Measurements from ENCODE around the gene TBC1D22A.
"Not testable (repeated sequence)": the region's sequence is repeated elsewhere in the genome, so short reads cannot be mapped to it uniquely, and the experiment has no call there.

Gene TBC1D22A

DNA sequence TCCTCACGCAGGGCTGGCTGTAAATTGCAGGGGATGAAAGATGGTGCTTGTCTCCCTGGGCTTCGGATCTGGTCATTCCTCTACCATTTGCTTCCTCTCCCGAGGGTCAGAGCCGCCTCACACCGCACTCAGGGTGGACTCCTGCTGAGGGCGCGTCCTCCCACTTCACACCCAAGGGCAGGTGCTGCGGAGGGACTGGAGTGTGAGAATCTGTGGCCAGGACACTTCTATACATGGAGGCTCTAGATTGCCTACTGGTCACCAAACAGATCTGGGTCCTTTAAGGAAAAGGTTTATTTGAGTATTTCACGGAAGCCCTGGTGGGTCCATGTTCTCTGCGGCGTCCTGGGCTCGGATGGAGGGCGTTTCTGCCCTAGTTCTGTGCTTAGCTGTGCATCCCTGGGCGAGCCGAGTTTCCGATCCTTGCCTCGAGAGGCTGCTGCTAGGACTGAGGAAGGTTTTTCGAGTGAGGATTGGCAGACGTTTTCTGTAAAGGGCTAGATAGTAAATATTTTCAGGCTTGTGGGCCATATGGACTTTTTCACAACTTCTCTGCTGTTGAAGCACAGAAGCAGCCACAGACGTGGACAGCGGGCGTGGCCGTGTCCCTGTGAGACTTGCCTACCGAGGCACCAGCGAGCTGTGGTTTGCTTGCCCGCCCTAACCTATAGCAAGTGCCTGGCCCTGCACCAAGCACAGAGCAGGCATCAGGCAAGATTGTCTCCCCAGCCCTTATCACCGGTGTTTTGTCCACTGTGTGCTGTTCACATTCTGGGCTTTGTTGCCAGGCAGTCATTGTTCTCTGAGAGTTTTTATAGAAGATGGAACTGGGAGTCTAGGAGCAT is 279.0 kb downstream of the TBC1D22A start:
- DNase-seq = no peak

DNA sequence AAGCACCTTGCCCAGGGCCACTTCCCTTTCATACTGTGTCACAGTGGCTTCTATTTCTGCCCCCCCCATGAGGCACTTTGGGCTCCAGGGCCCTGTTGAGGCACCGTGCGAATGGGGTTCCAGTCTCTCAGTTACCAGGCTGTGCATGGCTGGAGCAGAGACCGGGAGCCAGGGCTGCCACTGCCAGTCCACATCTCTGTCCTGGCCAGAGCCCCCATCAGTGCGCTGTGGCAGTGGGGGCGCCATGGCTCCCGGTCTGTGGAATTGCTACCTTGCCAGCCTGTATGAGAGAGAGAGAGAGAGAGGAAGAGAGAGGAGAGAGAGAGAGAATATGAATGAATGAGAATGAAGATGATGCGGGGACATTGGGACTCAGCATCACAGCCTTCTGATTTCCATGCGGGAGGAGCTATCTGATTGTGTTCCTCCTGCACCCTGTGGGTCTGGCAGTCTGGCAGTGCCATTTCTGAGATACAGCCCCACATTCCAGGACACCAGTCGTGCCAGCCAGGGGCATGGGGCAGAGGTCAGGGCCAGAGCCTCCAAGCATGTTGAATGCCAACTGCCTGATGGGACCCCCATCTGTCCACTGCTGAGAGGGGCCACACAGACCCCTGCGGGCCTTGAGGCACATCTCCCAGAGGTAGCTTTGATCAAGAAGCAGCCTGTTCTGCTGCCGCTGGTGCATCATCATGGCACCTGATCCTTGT is 279.8 kb downstream of the TBC1D22A start:
- no peak for DNase-seq

GRCh38 chr22:47042861-47043496 is 280.5 kb downstream of the TBC1D22A start:
- no peak for DNase-seq

DNA sequence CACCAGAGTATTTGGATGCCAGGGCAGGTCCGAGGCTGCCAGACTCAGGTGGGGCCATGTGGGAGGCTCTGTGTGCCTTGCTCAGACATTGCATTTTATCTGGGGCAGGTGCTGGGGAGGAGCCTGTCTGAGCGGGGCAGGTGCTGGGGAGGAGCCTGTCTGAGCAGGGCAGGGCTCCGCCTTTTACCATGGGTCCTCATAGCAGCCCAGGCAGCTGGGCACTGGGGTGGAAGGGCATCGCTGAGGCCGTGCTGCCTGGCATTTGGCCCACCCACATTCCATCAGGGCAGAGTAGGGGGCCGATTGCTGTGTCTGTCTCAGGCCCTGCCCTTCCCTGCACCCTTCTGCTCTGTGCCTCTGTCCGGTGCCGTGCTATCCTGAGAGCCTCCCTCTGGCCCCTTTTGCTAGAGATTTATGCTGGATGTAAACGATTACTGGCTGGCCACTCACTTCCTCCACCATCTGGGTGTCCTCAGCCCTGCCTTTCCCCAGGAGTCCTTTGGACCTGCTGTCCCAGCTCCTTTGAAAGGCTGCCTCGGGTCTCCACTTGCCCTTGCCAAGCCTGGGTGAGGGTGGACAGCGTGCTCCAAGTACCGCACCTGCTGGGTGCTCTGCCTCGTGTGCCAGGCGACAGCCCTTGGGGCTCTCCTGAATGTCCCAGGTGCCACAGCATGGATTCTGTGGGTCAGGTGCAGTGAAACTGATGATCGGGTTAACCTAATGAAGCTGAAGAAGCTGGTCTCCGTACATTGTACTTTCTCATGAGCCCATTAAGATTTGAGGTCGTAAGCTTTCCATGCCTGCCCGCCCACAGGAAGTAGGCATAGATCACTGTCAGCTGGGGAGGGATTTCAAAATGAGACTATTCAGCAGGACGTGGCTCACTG is 281.6 kb downstream of the TBC1D22A start:
- peak; percentile 93 for DNase-seq

- DNase-seq = no peak
These were observed 282.5 kb downstream of the TBC1D22A start for GRCh38 chr22:47044722-47045535.

DNA sequence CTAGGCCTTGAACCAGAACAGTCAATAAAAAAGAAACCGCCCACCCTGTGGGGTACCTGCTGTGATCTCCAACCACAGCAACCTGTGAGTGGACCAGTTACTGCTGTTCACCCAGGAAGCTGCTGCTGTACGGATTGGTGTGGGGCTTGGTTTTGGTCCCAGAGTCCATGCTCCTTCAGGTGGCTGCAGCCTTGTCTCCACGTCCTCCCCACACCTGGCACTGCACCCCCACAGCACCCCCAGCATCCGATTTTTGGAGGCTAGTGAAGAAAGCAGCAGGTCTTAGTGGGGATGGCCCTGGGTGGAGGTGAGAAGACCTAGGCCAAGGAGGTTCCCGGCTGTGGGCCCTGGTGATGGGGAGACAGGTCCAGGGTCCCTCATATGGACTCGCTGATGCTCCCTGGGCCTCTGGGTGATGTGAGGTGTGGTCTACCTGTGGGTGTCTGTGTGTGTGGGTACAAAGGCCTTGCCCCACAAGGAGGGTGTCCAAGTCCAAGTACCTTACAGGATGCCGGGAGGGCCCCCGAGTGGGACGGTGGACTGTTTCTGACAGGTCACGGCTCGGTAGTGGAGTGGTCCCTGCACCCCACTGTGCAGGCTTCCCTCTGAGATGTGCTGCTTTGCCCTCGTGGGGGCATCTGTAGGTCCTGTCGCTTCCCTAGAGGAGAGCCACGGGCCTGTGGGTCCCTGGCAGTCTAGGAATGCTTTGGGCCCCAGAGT is 283.4 kb downstream of the TBC1D22A start:
- DNase-seq = no peak

DNA sequence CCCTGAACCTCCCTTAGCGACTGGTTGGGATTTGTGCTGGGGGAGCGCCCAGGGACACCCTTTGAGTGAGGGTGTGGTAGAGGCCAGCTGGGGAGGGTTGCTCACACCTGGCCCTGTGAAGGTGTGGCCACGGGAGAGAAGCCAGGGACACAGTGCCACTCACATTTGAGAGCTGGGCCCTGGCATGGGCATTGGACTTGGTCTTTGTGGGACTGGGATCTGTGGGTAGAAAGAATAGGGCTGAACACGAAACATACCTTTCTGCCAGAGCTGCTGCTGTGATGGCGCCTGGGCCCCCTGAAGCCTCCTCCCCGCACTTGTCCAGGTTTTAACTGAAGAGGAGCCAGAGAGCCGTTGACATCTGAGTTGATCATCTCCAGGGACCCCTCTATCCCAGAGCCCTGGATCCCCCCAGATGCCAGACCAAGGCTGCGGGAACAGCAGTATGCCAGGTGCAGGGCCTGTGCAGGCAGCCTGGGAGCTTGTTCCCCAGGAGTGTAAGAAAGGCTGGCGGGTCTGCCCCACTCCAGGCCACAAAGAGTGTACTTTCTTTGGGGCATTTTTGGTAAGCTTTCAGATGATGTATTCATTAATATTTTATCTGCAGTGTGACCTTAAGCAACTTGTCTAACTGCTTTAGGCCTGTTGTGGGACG is 284.1 kb downstream of the TBC1D22A start:
- DNase-seq = no peak

GRCh38 chr22:47047321-47048122 is 285.1 kb downstream of the TBC1D22A start:
- DNase-seq = no peak

DNA sequence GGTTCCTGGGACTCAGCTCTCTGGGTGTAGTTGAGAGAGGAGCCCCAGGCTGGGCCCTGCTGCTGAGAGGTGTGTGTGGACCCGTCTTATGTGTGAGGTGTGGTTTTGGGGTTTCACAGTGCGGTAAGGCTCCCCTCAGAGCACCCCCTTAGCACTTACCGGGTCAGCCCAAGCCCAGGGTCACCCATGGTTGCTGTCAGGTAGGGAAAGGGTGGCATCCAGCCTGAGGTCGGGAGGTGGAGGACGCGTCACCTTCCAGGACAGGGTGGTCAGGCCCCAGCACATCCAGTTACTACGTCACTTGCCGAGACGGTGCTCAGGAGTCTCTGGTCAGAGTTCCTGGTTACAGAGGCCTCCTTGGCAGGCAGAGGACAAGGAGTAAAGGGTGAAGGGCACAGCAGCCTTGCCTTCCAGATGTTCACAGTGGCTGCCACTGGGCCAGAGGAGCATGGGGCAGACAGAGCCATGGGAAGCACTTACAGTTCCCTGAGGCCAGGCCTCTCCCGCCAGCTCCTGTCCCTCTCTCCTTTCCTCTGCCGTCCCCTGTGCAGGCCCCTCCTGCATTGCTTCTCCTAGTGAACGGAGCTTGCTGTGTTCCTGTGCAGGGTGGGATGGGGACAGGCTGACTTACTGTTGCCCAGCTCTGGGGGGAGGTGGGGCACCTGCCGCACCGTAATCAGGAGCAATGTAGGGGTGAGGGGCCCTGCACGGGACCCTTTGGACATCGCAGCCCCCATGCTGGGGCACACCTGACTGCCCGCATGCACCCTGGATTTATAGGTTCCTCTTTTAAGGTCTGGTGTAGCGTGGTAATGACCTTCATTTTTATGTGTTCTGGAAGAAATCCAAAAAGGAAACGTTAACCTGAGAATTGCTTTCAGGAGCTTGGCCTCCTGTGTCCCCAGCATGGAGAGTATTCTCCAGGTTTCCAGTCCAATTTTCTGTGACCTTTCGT is 285.9 kb downstream of the TBC1D22A start:
- DNase-seq = no peak

DNA sequence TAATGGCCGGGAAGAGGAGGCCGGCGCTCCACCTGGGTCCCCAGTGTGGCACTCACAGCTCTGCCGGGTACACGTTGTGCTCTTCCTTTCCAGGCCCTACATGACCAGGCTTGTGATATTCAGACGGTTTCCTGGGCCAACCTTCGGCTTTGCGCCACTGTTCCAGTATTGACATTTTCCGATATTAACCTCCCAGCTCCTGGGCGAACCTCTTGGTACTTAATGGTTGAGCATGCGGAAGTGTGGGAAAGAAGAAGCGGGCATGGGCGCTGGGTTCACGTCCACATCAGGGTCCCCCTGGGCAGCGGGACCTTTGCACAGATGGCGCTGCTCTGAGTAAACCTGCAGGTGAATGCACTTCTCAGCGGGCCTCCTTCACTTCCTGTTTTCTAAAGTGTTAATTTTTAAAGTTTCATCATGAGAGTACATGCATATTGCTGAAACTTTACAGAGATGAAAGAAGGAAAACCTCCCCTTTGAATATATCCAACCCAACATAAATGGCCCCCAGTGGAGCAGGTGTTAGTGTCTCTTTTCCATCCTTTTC is 286.7 kb downstream of the TBC1D22A start:
- DNase-seq = no peak

DNA sequence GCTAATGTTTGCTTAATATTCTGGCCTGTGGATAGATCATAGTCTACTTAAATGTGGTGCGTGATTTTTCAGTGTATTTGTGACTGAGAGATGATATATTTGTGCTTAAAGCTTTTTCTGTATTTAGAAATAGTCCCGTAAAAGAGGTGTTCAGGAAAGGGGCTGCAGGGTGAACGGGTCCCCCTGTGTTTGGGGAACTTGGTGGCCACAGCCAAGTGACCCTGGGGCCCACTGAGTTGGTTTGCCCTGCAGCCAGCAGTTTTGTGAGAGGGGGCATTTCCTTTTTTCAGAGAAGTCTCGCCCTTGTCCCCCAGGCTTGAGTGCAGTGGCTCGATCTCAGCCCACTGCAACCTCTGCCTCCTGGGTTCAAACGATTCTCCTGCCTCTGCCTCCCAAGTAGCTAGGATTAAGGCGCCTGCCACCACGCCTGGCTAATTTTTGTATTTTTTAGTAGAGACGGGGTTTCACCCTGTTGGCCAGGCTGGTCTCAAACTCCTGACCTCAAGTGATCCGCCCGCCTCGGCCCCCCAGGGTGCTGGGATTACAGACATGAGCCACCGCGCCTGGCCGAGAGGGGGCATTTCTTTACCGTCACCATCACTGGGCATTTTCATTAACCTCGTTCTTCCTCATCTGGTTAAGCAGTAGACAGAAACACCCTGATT is 287.4 kb downstream of the TBC1D22A start:
- not testable (repeated sequence) for DNase-seq

GRCh38 chr22:47050401-47051051 is 288.1 kb downstream of the TBC1D22A start:
- DNase-seq = no peak

DNA sequence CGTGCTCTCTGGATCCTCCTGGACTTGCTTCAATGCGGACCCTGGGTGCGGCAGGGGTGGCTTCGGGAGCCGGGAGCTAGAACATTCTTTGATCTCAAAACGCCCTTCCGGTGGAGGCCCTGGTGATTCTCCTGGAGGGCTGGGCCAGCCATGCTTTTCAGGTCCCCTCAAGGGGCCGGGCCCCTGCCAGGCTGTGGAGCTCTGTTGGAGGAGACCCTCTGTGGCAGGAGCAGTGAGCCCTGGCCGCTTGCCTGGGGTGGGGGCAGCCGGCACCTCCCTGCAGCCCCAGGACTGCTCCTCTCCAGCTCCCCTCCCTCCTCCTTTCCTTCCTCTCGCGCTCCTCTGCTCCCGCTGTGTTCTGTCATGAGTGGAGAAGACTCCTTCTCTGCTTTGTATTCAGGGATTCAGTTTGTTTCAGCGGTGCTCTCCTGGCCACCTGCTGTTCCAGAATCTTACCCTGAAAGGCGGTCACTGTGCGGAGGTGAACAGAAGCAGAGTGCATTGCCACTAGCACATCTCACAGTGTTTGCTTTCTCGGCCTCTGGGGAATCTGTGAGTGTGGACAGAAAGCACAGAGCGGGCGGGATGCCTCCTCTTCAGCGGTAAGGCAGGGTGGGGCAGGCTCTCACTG is 289.1 kb downstream of the TBC1D22A start:
- peak; percentile 23 for DNase-seq

GRCh38 chr22:47052236-47053012 is 290.0 kb downstream of the TBC1D22A start:
- DNase-seq = no peak

DNA sequence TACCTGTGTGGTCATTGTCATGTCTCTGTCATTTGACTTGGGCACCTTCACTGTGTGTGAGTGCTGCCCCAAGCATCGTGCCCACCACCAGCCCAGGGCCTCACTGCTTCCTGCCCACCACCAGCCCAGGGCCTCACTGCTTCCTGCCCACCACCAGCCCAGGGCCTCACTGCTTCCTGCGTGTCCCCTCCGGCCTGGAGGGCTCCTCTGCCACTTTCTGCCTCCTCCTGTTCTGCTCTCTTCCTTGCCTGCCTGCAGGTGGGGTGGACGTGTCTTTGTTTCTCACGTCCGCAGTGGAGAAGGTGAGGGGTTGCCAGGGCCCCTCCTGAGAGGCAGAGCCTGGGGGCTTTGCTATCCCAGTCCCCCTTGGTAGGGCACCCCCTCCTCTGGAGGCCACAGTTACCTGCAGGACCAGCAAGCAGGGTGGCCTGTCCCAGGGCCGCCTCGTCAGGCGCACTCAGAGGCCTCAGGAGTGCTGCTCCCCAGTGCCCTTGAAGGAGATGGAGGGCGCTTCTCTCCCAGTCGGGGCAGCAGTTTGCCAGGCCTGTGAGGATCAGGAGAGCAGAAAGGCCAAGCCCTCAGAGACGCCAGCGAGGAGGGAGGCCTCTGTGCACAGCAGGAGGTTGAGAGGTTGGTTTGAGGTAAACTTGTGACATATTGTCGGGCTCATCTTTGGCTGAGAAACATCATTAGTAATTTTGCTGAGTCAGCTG is 290.7 kb downstream of the TBC1D22A start:
- no peak for DNase-seq

Measured in NCI-H2029 (cell line).